ENCODE results near the gene LSM3. TPM values are rescaled to one million over a fixed set of nuclear protein-coding genes. Genes with fewer than 3 reads are reported as not detected.

Gene LSM3
- total RNA-seq (10 to 100 TPM in 1 of 2 donors, 1 to 10 TPM in 1; 6.4 to 10.3 TPM), polyA plus RNA-seq (1 to 10 TPM; 9.8 to 9.9 TPM)
- long read RNA-seq, donor 1, transcript LSM3-201 (4 exons, 3,815 nt): major isoform, 73 of 83 reads
- long read RNA-seq, donor 1, partial matches to known transcripts: 10 of 83 reads
- long read RNA-seq, donor 1, other reads (novel, unspliced or antisense): 0 of 83 reads
- long read RNA-seq, donor 2, transcript LSM3-201 (4 exons, 3,815 nt): major isoform, 47 of 47 reads
- long read RNA-seq, donor 2, partial matches to known transcripts: 0 of 47 reads
- long read RNA-seq, donor 2, other reads (novel, unspliced or antisense): 0 of 47 reads
- long read RNA-seq, donor 3, transcript LSM3-201 (4 exons, 3,815 nt): major isoform, 41 of 50 reads
- long read RNA-seq, donor 3, partial matches to known transcripts: 9 of 50 reads
- long read RNA-seq, donor 3, other reads (novel, unspliced or antisense): 0 of 50 reads
- long read RNA-seq, donor 4, transcript LSM3-201 (4 exons, 3,815 nt): major isoform, 44 of 61 reads
- long read RNA-seq, donor 4, partial matches to known transcripts: 17 of 61 reads
- long read RNA-seq, donor 4, other reads (novel, unspliced or antisense): 0 of 61 reads
- long read RNA-seq, donor 5, transcript LSM3-201 (4 exons, 3,815 nt): major isoform, 103 of 124 reads
- long read RNA-seq, donor 5, partial matches to known transcripts: 21 of 124 reads
- long read RNA-seq, donor 5, other reads (novel, unspliced or antisense): 0 of 124 reads

DNA sequence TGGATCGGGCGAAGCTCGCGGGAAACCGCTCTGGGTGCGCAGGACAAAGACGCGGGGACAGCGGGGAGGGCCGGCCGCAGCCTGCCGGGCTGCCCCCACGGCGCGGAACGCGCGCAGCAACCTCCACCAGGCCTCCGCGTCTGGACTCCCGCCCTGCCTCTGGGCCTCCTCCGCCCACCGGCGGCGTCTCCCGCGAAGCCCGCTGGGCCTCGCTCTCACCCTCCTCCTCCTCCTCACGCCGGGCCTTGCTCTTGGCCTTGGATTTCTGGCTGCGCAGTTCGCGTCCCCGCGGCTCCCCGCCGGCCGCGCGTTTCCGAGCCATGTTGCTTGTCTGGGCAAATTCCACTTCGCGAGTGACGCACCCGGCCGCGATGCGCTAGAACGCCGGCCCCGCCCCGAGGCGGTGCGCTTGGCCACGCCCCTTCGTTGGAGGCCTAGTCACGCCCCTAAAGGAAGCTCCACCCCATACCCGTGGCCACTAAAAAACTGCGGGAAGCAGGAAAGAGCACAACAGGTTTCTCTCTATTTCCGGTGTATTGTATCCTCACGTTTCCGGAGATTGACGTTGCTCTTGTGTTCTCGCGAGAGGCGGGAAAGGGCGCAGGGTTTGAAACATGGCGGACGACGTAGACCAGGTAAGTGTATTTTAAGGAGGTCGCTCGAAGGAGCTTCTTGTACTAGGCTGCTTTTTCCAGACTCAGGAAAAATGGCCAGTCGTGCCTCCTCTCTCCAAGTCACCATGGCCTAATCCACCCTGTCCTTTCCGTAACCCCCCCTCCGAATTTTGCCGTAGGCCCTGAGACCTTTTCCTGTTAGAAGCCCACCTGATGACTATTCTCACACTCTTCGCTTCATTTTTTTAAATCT is at the start of gene LSM3, which contains the start of gene XPC:
Gene LSM3 (plus strand): TSS at position 571 of the 867 bp plus-strand sequence. CDS start 44 bp downstream, at position 615.
Gene XPC (minus strand): TSS at position 355 of the 867 bp plus-strand sequence. CDS start 33 bp downstream, at position 322.
- Histone ChIP-seq H3K27ac (ENCODE audit: low read depth in 1 of 2, low read length in 1 of 2) (peak within 1 kb of the TSS; percentile 91 to 100), H3K9ac (ENCODE audit: insufficient read depth in 1 of 2, low read length in 2 of 2) (peak within 1 kb of the TSS; percentile 96 to 99), H3K4me1 (ENCODE audit: control insufficient read depth in 5 of 5, insufficient read depth in 5 of 5, low read length in 5 of 5) (peaks cover 0 to 19% (median 13%) of the 10 kb centered on the region in 5 donors), H3K4me3 (peak within 1 kb of the TSS; percentile 97), H3K27me3 (ENCODE audit: control insufficient read depth in 3 of 3, insufficient read depth in 3 of 3, low read length in 2 of 3) (no peaks in the 10 kb centered on the region), H3K36me3 (ENCODE audit: control insufficient read depth in 4 of 4, insufficient read depth in 4 of 4, low read length in 4 of 4) (peaks cover 5 to 23% (median 6%) of the 10 kb centered on the region in 4 donors), H3K9me3 (ENCODE audit: control insufficient read depth in 4 of 4, insufficient read depth in 3 of 4, low read length in 3 of 4) (no peaks in the 10 kb centered on the region)
- TF ChIP-seq, protein P1, sequence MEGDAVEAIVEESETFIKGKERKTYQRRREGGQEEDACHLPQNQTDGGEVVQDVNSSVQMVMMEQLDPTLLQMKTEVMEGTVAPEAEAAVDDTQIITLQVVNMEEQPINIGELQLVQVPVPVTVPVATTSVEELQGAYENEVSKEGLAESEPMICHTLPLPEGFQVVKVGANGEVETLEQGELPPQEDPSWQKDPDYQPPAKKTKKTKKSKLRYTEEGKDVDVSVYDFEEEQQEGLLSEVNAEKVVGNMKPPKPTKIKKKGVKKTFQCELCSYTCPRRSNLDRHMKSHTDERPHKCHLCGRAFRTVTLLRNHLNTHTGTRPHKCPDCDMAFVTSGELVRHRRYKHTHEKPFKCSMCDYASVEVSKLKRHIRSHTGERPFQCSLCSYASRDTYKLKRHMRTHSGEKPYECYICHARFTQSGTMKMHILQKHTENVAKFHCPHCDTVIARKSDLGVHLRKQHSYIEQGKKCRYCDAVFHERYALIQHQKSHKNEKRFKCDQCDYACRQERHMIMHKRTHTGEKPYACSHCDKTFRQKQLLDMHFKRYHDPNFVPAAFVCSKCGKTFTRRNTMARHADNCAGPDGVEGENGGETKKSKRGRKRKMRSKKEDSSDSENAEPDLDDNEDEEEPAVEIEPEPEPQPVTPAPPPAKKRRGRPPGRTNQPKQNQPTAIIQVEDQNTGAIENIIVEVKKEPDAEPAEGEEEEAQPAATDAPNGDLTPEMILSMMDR (IDR thresholded peaks at IDR 0.05; ENCODE audit: control extremely low read depth, extremely low read depth): no peak
- 0% methylated on average over 78 of the region's 78 CpGs for WGBS, 2 donors
- DNase-seq (peak; percentile 98 to 100 (median 99)), ATAC-seq (ENCODE audit: insufficient read depth, low FRiP score) (peak; percentile 100)

DNA sequence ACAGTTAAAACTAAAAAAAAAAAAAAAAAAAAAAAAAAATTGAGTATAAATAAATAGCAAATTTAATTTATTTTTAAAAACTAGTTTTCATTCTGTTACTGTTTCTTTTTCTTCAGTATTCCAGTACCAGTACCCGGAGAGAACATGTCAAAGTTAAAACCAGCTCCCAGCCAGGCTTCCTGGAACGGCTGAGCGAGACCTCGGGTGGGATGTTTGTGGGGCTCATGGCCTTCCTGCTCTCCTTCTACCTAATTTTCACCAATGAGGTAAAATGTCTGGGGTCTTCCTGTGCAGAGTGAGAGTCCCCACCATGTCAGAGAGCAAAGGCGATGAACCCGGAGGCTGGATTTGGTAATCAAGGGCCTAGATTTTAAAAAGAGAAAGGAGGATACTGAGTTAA is 49.3 kb upstream of the LSM3 start:
- Histone ChIP-seq H3K27ac (ENCODE audit: low read depth in 1 of 2, low read length in 1 of 2) (no peak overlapping the region), H3K36me3 (ENCODE audit: control insufficient read depth in 4 of 4, insufficient read depth in 4 of 4, low read length in 4 of 4) (peaks cover 36 to 56% (median 43%) of the 10 kb centered on the region in 4 donors)
- ATAC-seq (ENCODE audit: insufficient read depth, low FRiP score): no peak

DNA sequence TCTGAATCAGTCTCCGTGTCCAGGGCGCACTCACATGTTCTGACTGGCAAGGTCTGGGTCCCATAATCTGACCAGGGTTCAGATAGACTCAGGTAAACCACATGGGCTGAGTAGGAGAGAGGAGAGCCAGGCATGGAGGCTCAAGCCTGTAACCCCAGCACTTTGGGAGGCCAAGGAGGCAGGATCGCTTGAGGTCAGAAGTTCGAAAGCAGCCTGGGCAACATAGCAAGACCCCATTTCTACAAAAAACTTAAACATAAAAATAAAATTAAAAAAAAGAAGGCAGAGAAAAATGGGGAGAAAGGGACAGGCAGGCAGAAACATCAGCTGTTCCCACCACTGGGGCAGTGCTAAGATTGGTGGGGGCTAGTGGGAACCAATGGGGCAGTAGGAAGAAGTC is 48.4 kb upstream of the LSM3 start:
- no peak overlapping the region for H3K27ac ChIP-seq (ENCODE audit: low read depth in 1 of 2, low read length in 1 of 2)
- no peak overlapping the region for H3K9ac ChIP-seq (ENCODE audit: insufficient read depth in 1 of 2, low read length in 2 of 2)
- no peaks in the 10 kb centered on the region for H3K27me3 ChIP-seq (ENCODE audit: control insufficient read depth in 3 of 3, insufficient read depth in 3 of 3, low read length in 2 of 3)
- DNase-seq: no peak
- WGBS, 2 donors: 96 to 97% methylated on average over 4 of the region's 4 CpGs
- no peaks in the 10 kb centered on the region for H3K9me3 ChIP-seq (ENCODE audit: control insufficient read depth in 4 of 4, insufficient read depth in 3 of 4, low read length in 3 of 4)
- no peak for ATAC-seq (ENCODE audit: insufficient read depth, low FRiP score)
- peaks cover 7 to 21% (median 15%) of the 10 kb centered on the region in 5 donors for H3K4me1 ChIP-seq (ENCODE audit: control insufficient read depth in 5 of 5, insufficient read depth in 5 of 5, low read length in 5 of 5)
- TF ChIP-seq, protein P1 (IDR thresholded peaks at IDR 0.05; ENCODE audit: control extremely low read depth, extremely low read depth): no peak
- no peak overlapping the region for H3K4me3 ChIP-seq
- peaks cover 40 to 59% (median 51%) of the 10 kb centered on the region in 4 donors for H3K36me3 ChIP-seq (ENCODE audit: control insufficient read depth in 4 of 4, insufficient read depth in 4 of 4, low read length in 4 of 4)

More for the DNA sequence above, 49.3 kb upstream of the LSM3 start:
- TF ChIP-seq, protein P1 (IDR thresholded peaks at IDR 0.05; ENCODE audit: control extremely low read depth, extremely low read depth): no peak
- H3K27me3 ChIP-seq (ENCODE audit: control insufficient read depth in 3 of 3, insufficient read depth in 3 of 3, low read length in 2 of 3): no peaks in the 10 kb centered on the region
- DNase-seq: no peak
- H3K4me1 ChIP-seq (ENCODE audit: control insufficient read depth in 5 of 5, insufficient read depth in 5 of 5, low read length in 5 of 5): peaks cover 7 to 21% (median 15%) of the 10 kb centered on the region in 5 donors
- WGBS, 2 donors: 96 to 98% methylated on average over 6 of the region's 6 CpGs
- H3K9me3 ChIP-seq (ENCODE audit: control insufficient read depth in 4 of 4, insufficient read depth in 3 of 4, low read length in 3 of 4): no peaks in the 10 kb centered on the region
- H3K4me3 ChIP-seq: no peak overlapping the region
- H3K9ac ChIP-seq (ENCODE audit: insufficient read depth in 1 of 2, low read length in 2 of 2): no peak overlapping the region

Measured in lung (tissue), 16 donors.